Activated CD8-positive, alpha-beta memory T cell treated with anti-CD3 and anti-CD28 coated beads for 24 hours (primary cell): Measurements from ENCODE around the gene DBH.
"Not testable (repeated sequence)": the region's sequence is repeated elsewhere in the genome, so short reads cannot be mapped to it uniquely, and the experiment has no call there.

Experiments
- DNase-seq: peaks from one replicate; pipeline ENCODE4 v3.0.0-alpha.2; 2020

Gene DBH

DNA sequence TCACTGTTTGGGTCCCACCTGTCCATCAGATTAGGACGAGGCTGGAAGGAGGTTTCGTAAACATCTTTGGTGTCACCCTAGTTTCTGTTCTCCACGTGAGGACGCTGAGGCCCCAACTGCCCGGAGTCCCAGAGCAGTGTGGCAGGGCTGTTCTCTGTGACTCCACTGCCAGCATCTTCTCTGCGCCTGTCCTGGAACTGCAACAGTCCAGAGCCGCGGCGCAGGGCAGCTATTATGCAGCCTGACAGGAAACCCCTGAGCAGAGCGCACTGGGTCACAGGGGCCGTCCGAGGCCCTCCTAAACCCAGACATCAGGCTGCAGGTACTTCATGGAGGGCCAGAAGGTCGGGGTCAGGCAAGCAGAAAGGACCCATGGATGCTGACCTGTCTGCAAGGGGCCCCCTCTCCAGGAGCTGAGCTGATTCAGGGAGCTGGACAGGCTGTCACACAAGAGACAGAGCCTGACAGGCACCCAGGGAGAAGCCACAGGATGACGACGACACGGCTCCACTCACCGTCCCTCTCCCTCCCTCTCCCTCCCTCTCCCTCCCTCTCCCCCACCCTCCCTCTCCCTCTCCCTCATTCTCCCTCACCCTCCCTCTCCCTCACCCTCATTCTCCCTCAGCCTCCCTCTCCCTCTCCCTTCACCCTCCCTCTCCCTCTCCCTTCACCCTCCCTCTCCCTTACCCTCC lies 31.7 kb downstream of the DBH start:
- DNase-seq = no peak

DNA sequence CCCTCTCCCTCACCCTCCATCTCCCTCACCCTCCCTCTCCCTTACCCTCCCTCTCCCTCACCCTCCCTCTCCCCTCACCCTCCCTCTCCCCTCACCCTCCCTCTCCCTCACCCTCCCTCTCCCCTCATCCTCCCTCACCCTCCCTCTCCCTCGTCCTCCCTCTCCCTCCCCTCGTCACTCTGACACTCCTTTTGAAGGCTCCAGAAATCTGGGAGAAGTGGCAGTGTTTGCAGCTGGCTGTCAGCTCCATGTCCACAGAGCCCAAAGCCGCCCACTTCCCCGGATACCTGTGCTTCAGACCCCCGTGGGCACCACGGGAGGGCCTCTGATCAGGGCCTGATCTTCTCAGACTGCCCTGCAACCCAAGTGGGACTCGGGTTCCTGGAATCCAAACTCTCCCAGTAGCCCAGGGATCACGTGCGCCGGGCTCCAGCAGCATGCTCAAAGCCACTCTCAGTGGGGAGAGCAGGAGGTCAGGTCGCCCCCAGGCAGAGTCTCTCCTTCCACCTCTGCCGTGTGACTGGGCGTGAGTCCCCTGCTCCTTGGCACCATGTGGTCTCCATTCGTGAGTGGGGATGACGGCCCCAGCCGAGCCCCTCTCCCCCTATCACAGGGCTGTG lies 33.1 kb downstream of the DBH start:
- DNase-seq = no peak

DNA sequence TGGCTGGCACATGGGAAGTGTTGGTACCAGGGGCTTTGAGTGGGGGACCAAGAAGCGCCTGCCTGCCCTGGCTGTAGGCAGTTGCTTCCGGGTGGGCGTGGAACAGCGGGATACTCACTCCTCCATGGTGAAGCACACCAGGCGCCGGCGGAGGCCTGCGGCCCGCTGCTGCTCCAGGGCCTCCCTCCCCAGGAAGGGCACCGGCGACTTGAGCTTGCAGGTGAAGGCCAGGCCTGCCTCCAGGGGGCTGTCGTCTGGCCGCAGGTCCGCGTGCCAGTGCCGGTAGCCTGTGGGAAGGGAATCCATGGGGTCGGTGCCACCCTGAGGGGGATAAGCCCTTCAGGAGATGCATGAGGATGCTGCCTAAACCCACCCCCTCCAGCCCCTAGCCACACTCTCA lies 34.3 kb downstream of the DBH start:
- DNase-seq = no peak

DNA sequence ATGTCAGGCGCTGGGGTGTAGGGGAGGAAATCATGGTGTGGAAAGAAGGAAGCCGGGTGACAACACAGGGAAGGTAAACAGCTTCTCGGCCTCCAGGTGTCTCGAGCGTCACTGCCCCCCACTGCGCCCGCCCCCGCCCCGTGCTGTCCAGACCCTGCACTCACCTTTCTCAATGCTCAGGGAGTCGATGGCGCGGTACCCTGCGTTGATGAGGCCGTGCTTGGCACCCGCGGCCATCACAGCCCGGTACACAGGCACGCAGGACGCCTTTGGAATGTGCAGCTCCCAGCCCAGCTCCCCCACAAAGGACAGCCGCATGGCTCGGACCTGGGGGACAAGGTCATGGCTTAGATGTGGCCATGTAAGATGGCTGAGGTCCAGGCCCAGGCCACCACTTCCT lies 35.2 kb downstream of the DBH start:
- DNase-seq = no peak

DNA sequence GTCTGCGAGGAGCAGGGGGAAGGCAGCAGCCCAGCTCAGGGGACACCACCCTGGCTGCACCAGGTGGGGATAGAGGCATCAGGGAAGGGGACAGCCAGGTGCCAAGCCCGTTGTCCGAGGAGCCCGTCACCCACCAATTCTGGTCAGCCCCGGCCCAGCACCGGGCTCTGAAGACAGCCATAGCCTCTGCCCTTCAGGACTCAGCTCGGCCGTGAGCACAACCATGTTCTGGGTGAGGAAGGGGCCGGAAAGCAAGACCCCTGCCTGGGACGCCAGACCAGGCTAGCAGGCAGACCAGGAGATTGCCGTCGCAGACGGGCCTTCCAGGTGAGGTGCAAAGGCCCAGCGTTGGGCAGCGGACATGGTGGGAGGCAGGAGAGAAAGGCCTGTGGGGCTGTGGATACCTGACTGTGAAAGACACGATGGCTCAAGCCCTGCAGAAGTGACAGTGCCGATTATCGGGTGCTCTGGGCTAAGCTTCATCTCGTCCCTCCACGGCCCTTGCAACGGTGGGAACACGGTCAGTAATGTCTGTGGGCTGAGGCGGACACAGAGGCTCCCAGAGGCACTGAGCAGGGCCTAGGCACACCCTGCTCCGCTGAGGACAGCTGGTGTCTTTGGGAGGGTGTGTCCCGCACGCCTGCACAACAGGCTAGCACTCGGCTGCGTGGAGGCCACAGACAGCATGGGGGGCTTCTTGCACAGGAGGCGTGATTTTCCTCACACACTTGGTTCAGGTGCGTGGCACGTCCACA lies 36.5 kb downstream of the DBH start:
- DNase-seq = no peak

DNA sequence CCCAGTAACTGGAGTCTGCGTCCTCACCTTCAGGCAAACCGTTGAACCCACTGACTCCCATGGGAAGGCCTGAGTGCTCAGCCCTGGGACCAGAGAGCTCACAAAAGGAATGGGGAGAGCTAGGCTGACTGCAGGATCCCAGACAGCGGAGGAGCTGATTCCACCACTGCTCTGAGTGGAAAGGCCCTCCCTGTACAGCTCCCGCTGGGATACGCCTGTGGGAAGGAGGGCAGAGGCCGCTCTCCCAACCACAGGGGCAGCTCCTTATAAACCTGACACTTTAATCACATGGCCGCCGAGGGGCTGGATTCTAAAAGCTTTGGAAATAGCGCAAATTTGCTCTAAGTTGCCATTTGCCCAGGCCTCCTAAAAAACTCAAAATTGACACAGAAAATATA lies 37.1 kb downstream of the DBH start:
- DNase-seq = no peak

DNA sequence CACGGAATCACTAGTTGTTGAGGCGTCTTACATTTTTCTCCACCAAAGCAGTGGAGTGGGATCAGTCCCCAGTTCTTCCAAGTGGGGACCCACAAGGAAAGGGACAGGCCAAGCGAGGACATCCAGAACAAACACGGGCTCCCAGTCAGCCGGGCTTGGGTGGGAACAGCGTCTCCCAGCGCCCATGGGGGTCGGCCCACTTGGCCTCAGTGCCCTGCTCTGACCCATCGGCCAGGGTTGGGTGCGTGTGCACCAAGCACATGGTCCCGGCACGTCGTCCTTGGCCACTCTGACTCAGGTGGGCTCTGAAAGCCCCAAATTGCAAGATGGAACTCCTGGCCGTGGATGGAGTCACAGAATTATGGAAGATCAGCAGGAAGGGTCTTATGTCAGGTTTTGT lies 37.9 kb downstream of the DBH start:
- DNase-seq = no peak

DNA sequence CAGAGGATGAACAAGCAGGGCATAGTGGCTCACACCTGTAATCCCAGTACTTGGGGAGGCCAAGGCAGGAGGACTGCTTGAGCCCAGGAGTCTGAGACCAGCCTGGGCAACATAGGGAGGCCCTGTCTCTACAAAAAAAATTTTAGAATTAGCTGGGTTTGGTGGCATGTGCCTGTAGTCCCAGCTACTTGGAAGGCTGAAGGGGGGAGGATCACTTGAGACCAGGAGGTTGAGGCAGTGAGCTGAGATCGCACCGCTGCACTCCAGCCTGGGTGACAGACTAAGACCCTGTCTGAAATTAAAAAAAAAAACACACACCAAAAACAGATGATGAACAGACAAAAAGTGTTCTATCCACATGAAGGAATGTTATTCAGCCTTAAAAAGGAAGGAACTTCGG lies 39.6 kb downstream of the DBH start:
- DNase-seq = not testable (repeated sequence)

DNA sequence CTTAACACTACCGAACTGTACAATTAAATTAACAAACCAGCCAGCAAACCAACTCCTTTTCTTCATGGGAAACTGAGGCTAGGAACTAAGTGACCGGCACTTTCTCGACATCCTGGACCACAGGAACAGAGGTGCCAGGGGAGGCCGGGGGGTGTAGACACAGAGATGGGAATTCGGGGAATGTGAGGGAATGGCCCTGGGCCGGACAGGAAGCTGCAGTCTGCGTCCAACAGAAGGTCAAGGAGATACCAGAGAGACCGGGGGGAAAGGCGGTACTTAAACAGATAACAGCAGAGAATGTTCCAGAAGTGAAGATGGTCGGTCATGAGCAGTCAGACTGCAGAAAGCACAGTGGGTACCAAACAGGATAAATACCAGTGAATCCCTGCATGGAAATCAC lies 40.3 kb downstream of the DBH start:
- no peak for DNase-seq

DNA sequence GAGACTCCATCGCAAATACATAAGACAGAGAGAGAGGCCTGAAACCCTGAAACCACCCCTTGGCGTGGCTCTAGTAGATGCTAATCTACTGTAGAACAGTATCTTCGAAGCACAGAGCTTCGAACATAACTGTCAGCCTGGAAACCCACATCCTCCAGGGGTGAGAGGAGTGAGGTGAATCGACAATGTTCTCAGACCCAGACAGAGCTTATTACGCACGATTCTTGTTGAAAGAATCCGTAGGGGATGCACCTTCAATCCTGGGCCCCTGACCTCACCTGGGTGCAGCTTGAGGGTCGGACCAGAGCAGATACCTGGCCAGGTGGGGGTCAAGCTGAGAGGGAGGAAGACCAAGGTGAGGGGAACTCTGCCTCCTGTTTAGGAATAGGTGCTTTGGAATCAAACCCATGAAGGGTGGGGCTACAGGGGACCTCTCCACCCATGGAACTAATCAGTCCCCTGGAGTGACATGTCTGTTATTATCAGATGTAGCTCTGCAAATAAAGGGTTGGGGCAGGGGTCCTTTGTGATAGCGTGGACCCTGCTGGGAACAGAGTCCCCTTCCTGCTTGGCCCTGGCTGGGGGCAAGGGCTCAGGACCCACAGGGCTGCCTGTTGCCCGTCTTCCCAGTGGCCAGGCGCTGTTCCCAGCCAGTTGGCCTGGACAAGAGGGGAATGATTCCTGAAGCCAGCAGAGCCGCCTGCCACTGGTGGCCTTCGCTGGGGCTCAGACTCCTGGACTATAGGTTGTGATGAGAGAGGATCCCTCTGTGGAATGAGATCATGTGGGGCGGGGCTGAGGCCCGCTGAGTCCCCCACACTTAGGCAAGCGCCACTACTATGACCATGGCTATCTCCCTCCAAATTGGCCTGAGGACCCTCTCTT lies 41.2 kb downstream of the DBH start:
- peak; percentile 70 for DNase-seq

DNA sequence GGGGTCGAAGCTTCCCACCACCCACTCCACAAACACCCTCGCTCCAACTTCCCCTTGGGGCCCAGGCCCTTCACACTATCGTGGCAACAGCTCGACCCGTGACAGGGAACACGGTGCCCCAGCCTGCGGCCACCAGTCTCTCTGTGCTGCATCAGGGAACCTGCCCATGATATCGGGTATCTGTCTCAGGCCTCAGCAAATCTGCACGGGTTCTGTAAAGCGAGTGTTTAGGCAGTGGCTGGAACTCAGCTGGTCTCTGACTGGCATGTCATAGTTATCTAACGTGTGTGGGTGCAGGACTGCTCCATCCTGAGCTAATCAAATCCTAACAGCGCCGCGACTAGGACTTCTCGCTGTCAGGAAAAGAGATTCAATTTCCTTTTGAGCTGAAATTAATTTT lies 42.9 kb downstream of the DBH start:
- no peak for DNase-seq

DNA sequence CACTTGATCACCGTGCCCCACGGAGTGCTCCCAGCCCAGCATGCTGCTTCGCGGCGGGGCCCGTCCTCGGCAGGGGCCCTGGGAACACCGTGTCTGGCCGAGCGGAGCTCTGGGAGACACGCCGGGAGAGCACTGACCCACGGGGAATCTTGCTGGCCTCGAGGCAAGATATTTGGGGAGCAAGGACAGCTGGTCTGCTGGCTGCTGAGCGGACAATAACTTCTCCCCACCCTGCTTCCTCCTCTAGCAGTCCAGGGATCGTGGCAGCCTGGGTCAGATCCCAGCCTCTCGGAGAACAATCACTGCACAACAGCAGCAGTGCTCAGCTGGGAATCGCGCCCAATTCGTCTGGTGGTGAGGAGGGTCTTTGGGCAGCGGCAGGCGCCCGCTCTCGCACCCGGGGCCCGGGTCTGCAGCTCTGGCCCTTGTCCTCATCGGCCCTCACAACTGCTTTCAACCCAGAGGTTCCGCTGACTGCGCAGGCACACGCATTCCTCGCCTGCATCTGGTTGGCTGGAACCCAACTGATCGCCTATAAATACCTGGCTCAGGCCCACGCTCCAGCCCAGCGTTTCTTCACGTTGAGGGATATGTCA lies 43.4 kb downstream of the DBH start:
- no peak for DNase-seq

DNA sequence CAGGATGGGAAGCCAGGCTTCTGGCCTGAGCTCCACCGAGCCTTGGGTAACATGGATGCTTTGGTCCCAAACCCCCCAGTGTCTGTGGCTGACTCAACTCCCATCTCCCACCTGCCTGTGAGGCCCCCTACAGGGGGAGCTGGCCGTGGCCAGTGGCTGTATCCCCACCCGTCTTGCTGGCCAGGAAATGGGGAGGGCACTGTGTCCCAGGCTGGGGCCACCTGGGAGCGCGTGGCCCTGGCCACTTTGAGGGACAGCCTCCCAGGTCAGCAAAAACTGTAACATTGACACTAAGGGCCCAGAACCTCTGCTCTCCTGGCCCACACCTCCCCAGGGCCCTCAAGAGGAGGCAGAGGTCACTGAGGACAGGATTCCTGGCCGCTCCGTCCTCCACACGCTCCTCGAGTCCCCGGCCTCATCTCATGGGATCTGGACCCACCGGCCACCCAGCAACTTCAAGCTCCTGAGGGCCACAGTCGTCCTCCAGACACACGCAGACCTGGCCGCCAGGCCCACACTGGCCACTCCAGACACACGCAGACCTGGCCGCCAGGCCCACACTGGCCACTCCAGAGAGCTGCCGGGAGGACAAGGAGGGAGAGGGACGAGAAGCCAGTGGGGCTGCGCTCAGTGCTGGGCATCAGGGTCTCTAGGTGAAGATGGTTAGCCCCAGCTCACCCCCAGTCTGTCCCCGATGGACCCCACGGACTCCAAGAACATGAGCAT lies 44.2 kb downstream of the DBH start:
- DNase-seq = no peak

DNA sequence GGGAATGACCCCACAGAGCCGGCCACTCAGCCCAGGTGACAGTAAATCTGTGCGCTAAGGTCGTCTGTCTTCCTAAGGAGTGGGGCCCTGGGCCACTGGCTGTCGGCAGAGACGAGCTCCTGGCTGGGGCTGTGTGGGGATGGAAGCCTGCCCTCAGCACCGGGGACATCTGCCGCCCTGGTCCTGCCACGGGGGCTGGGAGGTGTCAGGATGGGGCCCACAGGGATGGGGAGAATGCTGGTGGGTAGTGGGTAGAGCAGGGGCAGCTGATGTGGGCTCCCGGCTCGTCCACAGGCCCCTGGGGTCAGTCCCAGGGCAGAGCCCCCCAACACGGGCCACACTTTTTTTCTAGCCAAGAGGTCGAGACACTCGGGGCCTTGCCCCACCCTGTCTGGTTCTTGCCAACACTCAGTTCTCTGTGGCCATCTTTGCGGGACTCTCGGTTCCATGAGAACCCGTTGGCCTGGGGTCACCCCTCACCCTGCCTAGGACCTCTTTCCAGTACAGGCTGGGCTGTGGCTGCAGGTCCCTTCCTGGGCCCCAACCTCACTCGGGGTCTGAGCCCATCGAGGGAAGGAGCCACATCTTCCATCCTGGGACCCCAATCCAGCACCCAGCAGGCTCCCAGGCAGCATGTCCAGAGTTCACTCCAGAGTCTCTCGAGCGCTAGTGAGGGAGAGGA lies 45.0 kb downstream of the DBH start:
- no peak for DNase-seq

DNA sequence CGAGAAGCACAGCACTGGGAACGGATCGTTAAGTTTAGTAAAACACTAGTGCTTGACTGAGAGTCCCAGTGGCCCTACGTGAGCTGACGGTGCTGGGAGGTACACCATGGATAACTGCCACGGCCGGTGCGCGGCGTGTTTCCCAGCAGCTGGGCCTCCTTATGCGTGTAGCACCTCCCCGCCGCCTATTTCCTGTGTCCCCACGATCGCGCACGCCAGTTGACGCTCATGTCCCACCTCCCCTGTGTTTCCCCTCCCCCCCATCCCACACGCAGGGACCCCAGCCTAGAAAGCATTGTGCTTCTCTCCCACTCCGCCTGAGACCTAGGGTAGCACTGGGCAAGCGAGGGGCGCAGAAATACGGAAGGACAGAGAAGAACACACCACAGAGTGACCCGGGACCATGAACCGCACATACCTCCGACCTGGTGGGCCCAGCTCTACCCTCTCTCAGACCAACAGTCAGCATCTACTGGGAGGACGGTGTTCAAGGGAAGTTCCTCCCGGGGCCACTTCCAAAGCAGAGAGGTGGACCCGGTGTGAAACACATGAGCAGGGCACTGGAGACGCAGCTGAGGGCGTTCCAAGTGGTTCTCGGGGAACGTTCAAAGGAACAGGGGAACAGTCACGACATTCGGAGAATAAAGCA lies 45.6 kb downstream of the DBH start:
- DNase-seq = no peak

DNA sequence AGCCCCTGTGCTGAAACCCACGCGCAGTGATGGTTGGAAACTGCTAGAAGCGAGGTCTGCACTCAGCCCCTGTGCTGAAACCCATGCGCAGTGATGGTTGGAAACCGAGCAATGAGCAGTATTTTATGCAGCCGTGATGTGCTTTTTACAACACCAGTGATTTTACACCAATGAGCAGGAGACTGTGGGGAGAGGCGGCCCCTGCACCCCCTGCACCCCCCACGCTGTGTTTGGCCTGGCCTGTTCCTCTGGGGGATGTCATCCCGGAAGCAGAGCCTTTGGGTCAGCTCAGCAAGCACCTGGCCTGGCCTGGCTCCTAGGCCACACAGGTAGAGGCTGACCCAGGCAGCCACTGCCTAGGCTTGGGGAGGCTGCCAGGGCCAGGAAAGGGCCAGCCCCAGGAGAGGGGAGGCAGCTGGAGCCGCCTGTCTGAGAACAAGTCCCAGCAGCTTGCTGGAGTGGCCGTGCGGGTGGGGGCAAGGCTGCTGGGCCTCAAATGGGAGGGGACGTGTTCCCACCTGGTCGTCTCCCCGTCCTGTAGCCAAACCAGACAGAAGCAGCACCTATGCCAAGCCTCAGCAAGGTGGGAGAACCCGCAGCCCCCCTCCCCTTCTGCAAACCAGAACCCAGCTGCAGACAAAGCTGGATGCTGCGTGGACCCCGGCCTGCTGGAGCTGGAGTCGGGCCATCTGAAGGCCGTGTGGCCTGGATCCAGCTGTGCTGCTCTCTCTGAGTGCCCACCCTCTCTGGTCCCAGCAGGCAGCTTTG lies 46.8 kb downstream of the DBH start:
- DNase-seq = no peak

DNA sequence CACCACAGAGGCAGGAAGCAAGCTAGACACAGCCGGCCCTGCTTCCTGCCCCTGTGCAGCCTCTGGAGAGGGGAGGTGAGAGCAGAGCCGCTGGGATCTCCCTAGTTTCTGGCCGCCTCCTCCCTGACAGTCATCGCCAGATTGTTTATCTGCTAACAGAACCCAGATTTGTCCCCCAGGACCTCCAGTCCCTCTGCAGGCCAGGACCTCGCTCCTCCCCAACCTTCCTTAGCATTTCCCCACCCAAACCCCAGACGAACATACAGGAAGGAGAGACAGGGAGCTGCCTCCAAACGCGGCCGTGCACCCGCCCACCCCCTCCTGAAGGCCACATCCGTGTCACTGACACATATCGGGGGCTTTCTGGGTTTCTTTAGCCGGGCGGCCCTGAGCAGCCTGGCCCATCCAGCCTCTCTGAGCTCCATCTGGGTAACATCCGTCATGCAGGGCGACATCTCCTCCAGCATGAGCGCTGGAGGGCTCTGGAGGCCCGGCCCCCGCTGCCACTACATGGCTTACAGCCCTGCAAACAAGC lies 47.5 kb downstream of the DBH start:
- peak; percentile 88 for DNase-seq

DNA sequence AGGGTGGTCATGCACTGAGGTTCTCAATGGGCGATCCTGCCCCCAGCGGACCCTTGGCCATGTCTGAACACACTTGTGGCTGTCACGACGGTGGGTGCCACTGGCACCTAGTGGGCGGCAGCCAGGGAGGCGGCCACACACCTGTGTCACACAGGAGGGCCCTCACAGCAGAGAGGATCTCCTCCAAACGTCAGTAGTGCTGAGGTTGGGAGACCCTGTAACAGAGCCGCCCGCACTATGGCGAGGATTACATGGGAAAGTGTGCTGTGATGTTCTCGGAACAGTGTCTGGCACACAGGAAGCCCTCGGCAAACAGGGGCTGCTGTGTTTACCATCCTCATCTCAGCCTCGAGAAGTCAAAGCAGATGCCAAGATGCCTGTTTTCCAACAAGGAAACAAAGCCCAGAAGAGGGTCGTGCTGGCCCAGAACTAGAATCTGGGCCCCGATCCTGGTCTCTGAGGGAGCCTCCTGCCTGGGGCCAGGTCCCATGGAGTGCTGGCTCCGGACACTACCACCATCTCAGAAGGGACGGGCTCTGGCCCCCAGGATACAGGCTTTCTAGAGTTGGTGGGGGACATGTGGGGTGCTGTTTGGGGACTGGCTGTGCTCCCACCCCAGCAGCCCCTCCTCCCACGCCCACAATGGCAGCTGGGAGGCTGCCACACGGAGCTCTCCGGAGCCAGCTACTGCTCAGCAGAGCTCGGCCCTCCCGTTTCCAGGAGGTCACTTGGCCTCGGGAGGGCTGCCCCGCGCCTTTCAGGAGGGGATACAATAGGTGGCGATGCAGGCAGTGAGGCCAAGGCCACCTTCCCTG lies 48.2 kb downstream of the DBH start:
- no peak for DNase-seq

DNA sequence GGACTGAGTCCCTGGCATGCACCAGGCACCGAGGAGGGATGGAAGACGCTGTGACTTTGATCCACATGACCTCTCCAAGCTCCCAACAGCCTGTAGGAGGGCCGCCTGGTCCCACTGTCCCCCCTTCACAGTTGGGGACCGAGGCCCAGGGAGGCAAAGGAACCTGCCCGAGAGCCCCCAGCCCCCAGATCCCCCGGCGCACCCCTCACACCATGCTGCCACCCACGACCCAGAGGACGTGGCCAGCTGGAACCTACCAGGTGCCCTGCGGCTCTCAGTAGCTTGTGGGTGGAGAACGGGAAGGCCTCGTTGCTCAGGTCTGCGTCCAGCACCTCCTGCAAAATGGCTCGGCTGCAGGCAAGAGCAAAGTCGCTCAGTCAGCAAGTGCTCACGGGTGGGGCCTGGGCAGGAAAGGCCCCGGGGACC lies 48.8 kb downstream of the DBH start:
- no peak for DNase-seq
